Measurements from ENCODE around the gene ZNF722. TPM values are rescaled to one million over a fixed set of nuclear protein-coding genes. Genes with fewer than 3 reads are reported as not detected.
"Not testable (repeated sequence)": the region's sequence is repeated elsewhere in the genome, so short reads cannot be mapped to it uniquely, and the experiment has no call there.

ZNF722 gene
- not detected for total RNA-seq
- polyA plus RNA-seq = not detected
- long read RNA-seq, donor 1 = 0 reads
- long read RNA-seq, donor 2 = 0 reads
- long read RNA-seq, donor 3 = 0 reads
- long read RNA-seq, donor 4 = 0 reads

DNA sequence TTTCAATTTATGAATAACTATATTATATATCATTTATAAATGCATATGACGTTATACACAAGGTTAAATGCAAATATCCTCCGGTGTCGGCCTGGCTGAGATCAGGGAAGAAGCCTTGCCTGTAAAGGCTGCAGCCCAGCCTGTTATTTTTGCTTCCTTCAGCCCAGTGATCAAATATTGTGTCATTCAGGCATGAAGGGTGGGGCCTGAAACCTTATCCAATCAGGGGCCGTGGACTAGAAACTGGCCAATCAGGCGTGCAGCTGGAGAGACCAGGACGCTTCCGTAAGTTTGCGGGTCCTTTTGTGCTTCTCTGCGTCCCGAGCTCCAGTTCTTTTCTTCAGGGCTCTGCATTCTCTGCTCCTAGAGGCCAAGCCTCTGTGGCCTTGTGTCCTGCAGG is at the start of gene ZNF722:
TSS of gene ZNF722 (plus strand) at position 301 of the 400 bp plus-strand sequence. CDS start 113 bp downstream, outside the sequence.
- ATAC-seq (no peak), DNase-seq (no peak)
- 83% methylated on average over 10 of the region's 10 CpGs for WGBS
- intact Hi-C loops (cut with DNase I) = no loop called here
- no peak within 1 kb of the TSS for H3K4me3 ChIP-seq (ENCODE audit: low read length)
- H3K9me3 ChIP-seq (ENCODE audit: control insufficient read depth, low read length) = no peaks in the 10 kb centered on the region
- no peaks in the 10 kb centered on the region for H3K4me1 ChIP-seq (ENCODE audit: control insufficient read depth, insufficient read depth, low read length)
- H3K27ac ChIP-seq (ENCODE audit: low read length) = no peak within 1 kb of the TSS
- no peaks in the 10 kb centered on the region for H3K27me3 ChIP-seq (ENCODE audit: control insufficient read depth, insufficient read depth)

DNA sequence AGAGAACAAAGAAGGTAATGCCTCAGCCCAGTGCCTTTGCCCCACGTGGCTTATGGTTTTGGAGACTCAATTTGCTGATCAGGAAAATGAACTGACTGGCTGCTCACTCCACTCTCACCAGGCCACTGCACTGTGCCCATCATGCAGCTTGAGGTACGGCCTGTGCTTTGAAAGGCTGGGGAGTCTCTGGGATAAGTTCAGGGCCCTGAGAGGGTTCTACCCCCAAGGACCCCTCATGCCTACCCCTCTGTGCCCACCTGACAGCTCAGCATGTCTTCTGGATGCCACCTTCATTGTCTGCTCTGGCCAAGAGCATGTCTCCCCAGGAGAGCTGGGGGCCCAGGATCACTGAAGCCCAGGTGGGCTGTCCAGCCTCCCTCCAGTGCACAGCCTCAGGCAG is 45.5 kb upstream of the ZNF722 start:
- Histone ChIP-seq H3K4me3 (ENCODE audit: low read length) (no peak overlapping the region), H3K27me3 (ENCODE audit: control insufficient read depth, insufficient read depth) (no peaks in the 10 kb centered on the region), H3K4me1 (ENCODE audit: control insufficient read depth, insufficient read depth, low read length) (no peaks in the 10 kb centered on the region), H3K9me3 (ENCODE audit: control insufficient read depth, low read length) (no peaks in the 10 kb centered on the region), H3K27ac (ENCODE audit: low read length) (no peak overlapping the region)
- intact Hi-C loops (cut with DNase I) = no loop called here
- 40% methylated on average over 2 of the region's 2 CpGs for WGBS
- DNase-seq (no peak), ATAC-seq (no peak)

DNA sequence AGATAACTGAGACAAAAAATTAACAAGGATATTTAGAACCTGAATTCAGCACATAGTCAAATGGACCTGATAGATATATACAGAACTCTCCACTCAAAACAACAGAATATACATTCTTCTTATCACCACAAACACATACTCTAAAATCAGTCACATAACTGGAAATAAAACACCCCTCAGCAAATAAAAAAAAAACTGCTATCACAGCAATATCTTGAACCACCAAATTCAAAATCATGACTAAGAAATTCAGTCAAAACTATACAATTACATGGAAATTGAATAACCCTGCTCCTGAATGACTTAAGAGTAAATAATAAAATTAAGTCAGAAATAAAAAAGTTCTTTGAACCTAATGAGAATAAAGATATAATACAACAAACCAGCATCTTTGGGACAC is 30.0 kb upstream of the ZNF722 start:
- H3K4me3 ChIP-seq (ENCODE audit: low read length) = no peak overlapping the region
- intact Hi-C loops (cut with DNase I) = no loop called here
- H3K27me3 ChIP-seq (ENCODE audit: control insufficient read depth, insufficient read depth) = no peaks in the 10 kb centered on the region
- H3K4me1 ChIP-seq (ENCODE audit: control insufficient read depth, insufficient read depth, low read length) = no peaks in the 10 kb centered on the region
- ATAC-seq (no peak), DNase-seq (no peak)
- H3K27ac ChIP-seq (ENCODE audit: low read length) = no peak overlapping the region
- H3K9me3 ChIP-seq (ENCODE audit: control insufficient read depth, low read length) = no peaks in the 10 kb centered on the region

DNA sequence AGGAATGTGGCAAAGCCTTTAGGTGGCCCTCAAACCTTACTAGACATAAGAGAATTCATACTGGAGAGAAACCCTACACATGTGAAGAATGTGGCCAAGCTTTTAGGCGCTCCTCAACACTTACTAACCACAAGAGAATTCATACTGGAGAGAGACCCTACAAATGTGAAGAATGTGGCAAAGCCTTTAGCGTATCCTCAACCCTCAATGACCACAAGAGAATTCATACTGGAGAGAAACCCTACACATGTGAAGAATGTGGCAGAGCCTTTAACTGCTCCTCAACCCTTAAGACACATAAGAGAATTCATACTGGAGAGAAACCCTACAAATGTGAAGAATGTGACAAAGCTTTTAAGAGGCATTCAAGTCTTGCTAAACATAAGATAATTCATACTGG is 16.8 kb downstream of the ZNF722 start:
- H3K4me1 ChIP-seq (ENCODE audit: control insufficient read depth, insufficient read depth, low read length); H3K27me3 ChIP-seq (ENCODE audit: control insufficient read depth, insufficient read depth); ATAC-seq; H3K4me3 ChIP-seq (ENCODE audit: low read length); H3K9me3 ChIP-seq (ENCODE audit: control insufficient read depth, low read length); H3K27ac ChIP-seq (ENCODE audit: low read length); intact Hi-C loops (cut with DNase I); DNase-seq: not testable (repeated sequence)
- WGBS = 69% methylated on average over 2 of the region's 2 CpGs

DNA sequence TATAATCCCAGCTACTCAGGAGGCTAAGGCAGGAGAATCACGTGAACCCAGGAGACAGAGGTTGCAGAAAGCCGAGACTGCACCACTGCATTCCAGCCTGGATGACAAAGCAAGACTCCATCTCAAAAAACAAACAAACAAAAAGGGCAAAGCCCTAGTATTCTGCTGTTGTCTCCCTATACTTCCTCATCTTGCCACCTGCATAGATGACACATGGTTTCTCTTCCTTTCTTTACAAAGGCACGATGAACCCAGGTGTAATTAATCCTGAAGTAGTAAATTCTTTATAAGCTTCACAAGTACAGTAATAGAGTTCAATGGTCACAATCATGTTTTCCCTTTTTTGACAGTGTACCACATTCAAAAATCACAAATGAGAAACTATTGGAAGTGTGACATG is 36.7 kb downstream of the ZNF722 start:
- H3K9me3 ChIP-seq (ENCODE audit: control insufficient read depth, low read length) = peaks cover 14% of the 10 kb centered on the region
- intact Hi-C loops (cut with DNase I) = no loop called here
- WGBS = 80% methylated on average over 3 of the region's 3 CpGs

DNA sequence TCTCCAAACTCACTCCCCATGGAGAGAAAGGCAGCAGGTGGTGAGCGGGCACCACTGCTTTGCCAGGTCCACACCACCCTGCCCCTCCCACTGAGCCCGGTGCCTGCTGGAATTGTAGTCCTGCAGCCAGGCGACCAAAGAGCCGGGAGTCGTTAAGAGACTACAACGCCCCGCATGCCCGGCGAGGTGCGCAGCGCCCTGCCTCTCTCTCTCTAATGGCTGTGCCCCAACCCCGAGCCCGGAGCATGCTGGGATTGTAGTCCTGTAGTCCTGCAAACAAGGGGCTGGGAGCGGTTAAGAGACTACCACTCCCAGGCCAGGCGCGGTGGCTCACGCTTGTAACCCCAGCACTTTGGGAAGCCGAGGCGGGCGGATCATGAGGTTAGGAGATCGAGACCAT is 38.4 kb downstream of the ZNF722 start:
- no peaks in the 10 kb centered on the region for H3K27me3 ChIP-seq (ENCODE audit: control insufficient read depth, insufficient read depth)
- ATAC-seq (peak; percentile 51 to 71), DNase-seq (no peak)
- H3K27ac ChIP-seq (ENCODE audit: low read length) = no peak overlapping the region
- peaks cover 17% of the 10 kb centered on the region for H3K9me3 ChIP-seq (ENCODE audit: control insufficient read depth, low read length)
- H3K4me3 ChIP-seq (ENCODE audit: low read length) = no peak overlapping the region
- WGBS = 14% methylated on average over 21 of the region's 21 CpGs
- intact Hi-C loops (cut with DNase I) = no loop called here
- no peaks in the 10 kb centered on the region for H3K4me1 ChIP-seq (ENCODE audit: control insufficient read depth, insufficient read depth, low read length)

More for the DNA sequence above, 36.7 kb downstream of the ZNF722 start:
- H3K4me3 ChIP-seq (ENCODE audit: low read length) = no peak overlapping the region
- H3K27ac ChIP-seq (ENCODE audit: low read length) = no peak overlapping the region
- no peaks in the 10 kb centered on the region for H3K4me1 ChIP-seq (ENCODE audit: control insufficient read depth, insufficient read depth, low read length)
- DNase-seq (no peak), ATAC-seq (no peak)
- no peaks in the 10 kb centered on the region for H3K27me3 ChIP-seq (ENCODE audit: control insufficient read depth, insufficient read depth)

DNA sequence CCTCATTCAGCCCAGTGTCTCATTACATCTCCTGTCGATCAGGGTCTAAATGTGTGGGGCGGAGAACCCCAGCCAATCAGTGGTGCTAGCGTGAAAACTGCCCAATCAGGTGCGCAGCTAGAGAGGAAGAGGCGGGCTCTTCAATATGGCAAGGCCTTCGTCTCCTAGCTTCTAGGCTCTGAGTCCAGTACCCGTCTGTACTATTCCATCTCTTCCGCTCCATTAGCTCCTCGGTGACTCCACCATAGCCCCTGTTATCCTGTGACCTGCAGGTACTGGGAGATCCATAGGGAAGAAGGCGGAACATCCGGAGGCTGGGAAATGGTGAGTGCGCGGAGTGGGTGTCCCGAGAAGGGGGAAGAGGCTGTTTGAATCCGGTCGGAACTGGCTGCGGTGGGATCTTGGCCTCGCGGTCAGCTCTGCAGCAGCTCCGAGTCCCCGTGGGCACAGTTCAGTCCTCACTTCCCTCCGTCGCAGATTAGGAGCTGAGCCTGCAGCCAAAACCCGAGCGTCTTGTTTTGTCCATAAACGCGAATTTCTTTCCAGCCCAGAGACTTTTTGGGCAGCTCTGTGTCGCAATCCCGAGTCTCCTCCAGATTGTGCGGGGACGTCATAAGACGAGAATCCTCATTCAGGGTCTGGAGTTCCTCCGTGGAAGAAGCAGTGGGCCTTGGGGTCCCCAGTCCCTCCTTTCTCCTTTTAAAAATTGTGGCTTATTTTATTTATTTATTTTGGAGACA is 46.8 kb downstream of the ZNF722 start, which contains the start of gene ZNF727:
TSS of gene ZNF727 (plus strand) at position 134 of the 740 bp plus-strand sequence. CDS start at position 322, 188 bp downstream.
- intact Hi-C loops (cut with DNase I) = no loop called here
- 8% methylated on average over 33 of the region's 33 CpGs for WGBS
- DNase-seq = peak; percentile 81 to 91 (median 88)
- peak within 1 kb of the TSS; percentile 56 for H3K4me3 ChIP-seq (ENCODE audit: low read length)
- H3K4me1 ChIP-seq (ENCODE audit: control insufficient read depth, insufficient read depth, low read length) = no peaks in the 10 kb centered on the region
- peak; percentile 99 to 100 for ATAC-seq
- H3K27me3 ChIP-seq (ENCODE audit: control insufficient read depth, insufficient read depth) = no peaks in the 10 kb centered on the region
- H3K9me3 ChIP-seq (ENCODE audit: control insufficient read depth, low read length) = peaks cover 3% of the 10 kb centered on the region
- peak within 1 kb of the TSS; percentile 78 for H3K27ac ChIP-seq (ENCODE audit: low read length)

DNA sequence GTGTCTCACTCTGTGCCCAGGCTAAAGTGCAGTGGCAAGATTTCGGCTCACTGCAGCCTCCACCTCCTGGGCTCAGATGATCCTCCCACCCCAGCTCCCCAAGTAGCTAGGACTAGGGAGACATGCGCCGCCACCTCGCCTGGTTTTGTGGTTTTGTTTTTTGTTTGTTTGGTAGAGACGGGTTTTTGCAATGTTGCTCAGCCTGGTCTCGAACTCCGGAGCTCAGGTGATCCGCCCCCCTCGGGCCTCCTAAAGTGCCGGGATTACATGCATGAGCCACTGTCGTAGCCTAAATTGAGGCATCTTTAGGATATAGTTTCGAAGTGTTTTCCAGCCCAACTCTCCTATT is 47.4 kb downstream of the ZNF722 start:
- Histone ChIP-seq H3K4me3 (ENCODE audit: low read length) (peak overlapping the region; percentile 56), H3K27ac (ENCODE audit: low read length) (no peak overlapping the region), H3K4me1 (ENCODE audit: control insufficient read depth, insufficient read depth, low read length) (no peaks in the 10 kb centered on the region), H3K27me3 (ENCODE audit: control insufficient read depth, insufficient read depth) (no peaks in the 10 kb centered on the region), H3K9me3 (ENCODE audit: control insufficient read depth, low read length) (peaks cover 3% of the 10 kb centered on the region)
- DNase-seq (peak in 1 of 3 donors; percentile 34), ATAC-seq (peak; percentile 12 to 25)
- 21% methylated on average over 12 of the region's 12 CpGs for WGBS
- intact Hi-C loops (cut with DNase I) = no loop called here

Other genes with a start within 250 kb of the ZNF722 start
- gene ZNF727, start 46.6 kb downstream of the ZNF722 start, total RNA-seq = 1 to 10 TPM; 1.7 to 3.2 (median 2.9) TPM
- 0.43 TPM for gene ZNF727, start 46.6 kb downstream of the ZNF722 start, polyA plus RNA-seq
- not detected for gene ZNF735, start 208.4 kb downstream of the ZNF722 start, total RNA-seq
- gene ZNF735, start 208.4 kb downstream of the ZNF722 start, polyA plus RNA-seq = not detected
- not detected for gene ZNF679, start 229.6 kb downstream of the ZNF722 start, total RNA-seq
- not detected for gene ZNF679, start 229.6 kb downstream of the ZNF722 start, polyA plus RNA-seq

Measured in right cardiac atrium (tissue), 5 donors.